Stimulated activated CD8-positive, alpha-beta memory T cell treated with anti-CD3 and anti-CD28 coated beads, Interleukin-15, amount 100 ng/mL, for 24 hours (primary cell): ENCODE measurements around the gene GCLM.

Experiments used
- DNase-seq: peaks from one replicate; pipeline ENCODE4 v3.0.0-alpha.2; 2020; ENCODE audit warnings: low read depth

Gene GCLM

DNA sequence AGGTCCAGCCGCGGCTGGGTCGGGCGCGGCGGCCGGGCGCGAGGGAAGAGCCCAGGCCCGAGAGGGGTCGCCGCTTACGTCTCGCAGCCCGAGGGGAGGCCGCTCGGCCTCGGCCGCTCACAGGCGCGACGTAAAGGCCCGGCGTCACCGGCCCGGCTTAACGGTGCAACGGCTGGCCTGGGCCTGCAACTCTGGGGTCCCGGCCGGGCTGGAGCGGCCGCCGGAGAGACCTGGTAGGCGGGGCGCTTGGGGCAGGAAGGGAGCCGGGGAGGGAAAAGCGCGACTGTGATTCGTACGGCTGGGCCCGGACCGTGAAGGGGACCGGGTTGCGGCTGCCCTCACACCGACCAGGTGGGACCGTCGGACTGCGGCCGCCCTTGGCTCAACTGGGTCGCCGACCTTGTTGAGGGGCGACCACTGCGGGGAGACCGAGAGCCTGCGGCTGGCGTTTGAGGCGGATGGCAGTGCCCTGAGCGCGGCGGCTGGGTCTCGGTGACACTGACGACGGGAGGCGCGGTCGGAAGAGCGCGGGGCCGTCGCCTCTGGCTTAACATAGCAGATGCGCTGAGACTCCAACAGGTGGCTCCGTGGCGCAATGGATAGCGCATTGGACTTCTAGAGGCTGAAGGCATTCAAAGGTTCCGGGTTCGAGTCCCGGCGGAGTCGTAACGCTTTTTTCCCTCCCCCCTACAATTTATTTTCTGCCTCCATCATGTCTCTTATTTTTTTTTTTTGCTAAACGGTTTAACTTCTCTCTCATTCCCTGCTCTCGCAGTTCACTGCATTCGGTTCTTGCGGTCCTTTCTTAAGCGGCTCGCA is 62.0 kb downstream of the GCLM start:
- peak; percentile 88 for DNase-seq

DNA sequence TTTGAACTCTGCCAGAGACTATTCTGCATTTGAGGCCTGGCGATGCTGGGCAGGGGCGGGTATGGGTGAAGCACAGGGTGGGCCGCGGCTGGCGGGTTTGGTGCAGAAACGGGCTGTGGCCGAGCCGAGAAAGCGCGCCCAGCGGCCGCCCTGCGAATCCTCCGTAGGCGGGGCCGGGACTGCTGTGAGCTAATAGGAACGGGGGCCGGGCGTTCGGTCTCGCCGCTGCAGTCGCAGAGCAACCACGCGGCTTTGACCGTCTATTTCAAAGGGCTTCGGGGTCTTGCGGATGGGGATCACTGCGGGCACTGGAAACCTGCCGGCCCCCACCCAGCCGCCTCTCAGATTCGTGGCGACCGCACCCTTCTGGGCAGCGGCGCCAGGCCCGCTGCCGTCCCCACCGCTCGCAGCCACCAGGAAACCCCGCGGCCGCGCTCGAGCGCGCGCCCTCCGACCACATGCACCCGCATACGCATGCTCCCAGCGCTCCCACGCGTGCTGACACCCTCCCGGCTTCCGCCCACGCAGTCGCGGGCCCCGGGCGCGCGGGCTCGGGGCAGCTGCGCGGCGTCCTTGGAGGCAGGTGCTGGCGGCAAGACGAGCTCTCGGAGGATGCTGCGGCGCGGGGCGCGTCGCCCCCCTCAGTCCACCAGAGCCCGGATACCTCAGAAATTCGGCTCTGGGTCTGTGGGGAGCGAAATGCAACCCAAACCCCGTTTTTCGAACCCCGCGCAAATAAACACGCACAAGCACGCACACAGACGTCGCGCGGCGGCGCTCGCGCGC is 62.8 kb downstream of the GCLM start:
- peak; percentile 67 for DNase-seq

GRCh38 chr1:93845538-93846205 is 63.6 kb downstream of the GCLM start:
- DNase-seq: no peak

- DNase-seq: no peak
Observed at GRCh38 chr1:93844262-93845045, 64.8 kb downstream of the GCLM start.

GRCh38 chr1:93842750-93843500 is 66.3 kb downstream of the GCLM start:
- DNase-seq: no peak

DNA sequence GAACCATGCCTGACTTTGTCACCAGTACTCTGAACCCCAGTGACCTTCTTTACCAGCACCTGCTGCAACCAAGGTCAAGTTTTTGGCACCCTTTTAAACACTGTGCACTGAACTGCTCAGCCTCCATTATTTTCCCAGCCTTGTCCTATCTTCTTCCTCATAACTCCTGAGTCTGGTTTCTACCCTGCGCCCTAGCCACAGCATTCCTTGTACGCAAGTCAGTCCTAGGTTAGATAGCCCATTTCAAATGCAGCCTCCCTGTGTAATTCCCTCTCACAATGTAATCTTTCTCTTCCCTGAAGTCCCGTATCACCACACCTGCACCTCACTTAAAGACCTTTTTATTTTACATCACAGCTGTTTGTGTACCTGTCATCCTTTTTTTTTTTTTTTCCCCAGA is 67.5 kb downstream of the GCLM start:
- no peak for DNase-seq

DNA sequence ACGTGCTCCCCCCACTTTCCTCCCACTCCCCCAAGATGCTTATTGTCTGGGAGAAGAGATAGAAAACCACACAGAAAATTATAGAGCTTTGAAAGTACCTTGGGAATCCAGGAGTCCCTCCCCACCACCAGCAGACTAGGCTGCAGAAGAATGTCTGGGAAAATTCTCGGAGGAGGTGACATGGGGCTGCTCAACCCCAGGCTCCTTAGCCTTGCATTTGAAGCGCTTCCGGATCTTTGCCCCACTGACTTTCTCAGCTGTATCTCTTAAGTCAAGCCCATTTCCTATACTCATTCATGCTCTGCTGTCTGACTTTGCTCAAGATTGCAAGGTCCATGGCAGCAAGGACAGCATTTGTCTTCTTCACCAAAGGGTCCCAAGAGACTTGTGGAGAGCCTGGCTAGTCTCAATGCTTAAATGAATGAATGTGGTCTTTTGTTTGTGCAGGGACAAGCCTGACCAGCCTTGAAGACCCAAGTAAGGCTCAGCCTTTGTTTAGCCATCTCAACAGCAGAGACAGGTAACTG is 68.2 kb downstream of the GCLM start:
- DNase-seq: no peak

DNA sequence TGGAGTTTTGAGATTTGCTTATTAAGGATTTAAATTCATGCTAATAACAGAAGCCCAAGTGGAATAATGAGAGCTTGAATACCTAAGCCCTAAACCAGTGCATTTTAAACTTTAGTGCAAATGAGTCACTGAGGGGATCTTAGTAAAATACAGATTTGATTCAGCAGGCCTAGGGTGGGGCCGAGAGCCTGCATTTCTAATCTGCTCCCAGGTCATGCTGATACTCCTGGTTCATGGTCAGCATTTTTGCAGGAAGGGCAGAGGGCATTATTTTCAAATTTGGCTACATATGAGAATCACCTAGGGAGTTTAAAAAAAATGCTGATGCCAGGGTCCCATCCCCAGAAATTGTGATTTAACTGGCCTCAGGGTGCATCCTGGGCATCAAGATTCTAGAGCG is 69.5 kb downstream of the GCLM start:
- no peak for DNase-seq

- DNase-seq: no peak
Observed at GRCh38 chr1:93839307-93839706, 69.9 kb downstream of the GCLM start.

GRCh38 chr1:93837961-93838360 is 71.3 kb downstream of the GCLM start:
- no peak for DNase-seq
